ENCODE data around the gene NUP210L. TPM values are rescaled to one million over a fixed set of nuclear protein-coding genes. Genes with fewer than 3 reads are reported as not detected.
"Not testable (repeated sequence)": the region's sequence is repeated elsewhere in the genome, so short reads cannot be mapped to it uniquely, and the experiment has no call there.

The NUP210L gene
- total and polyA plus RNA-seq, 2 experiments from 2014 or later, result 0.10 TPM; not detected in 1

DNA sequence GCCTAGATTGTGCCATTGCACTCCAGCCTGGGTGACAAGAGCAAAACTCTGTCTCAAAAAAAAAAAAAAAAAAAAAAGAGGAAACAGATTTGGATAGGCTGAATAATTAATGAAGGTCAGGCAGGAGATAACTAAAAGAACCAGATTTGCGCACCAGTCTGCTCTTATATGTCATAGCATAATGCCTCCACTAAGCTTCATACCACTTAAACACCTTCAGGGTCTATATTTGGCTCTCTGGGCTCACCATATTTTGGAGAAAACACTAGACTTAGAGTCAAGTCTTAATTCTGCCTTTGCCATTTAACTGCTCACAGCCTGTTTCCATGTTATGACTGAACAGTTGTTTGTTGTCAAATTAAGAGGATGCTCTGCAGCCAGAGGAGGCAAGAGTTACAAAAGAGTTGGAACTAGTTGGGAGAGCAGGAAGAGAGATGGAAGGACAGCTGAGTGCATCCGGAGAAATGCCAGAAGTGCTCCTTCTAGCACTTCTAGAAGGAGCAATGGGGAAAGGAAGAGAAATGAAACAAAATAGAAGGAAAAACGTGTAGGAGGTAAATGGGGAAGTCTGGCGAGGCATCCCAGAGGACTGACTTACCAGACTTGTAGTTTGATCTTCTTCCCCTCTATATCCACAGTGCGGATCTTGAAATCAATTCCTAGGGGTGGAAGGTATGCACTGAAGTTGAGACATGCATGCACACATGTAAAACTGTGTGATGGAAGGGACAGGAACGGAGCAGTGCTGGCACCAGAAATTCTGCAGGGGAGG, 170.6 kb downstream of the NUP210L start:
- Mint-ChIP-seq H3K4me1 (peaks cover 17% of the 10 kb centered on the region), H3K4me3 (peak overlapping the region; percentile 92), H3K27ac (no peak overlapping the region; the same call in 1 of the 2 replicates), H3K9me3 (no peaks in the 10 kb centered on the region), H3K27me3 (ENCODE audit: insufficient read depth, low read depth, poor library complexity) (peaks cover 13% of the 10 kb centered on the region), H3K36me3 (ENCODE audit: low read depth) (peaks cover 41% of the 10 kb centered on the region)
- peak overlapping the region; percentile 85 for H3K4me2 ChIP-seq
- H3K9me2 ChIP-seq (ENCODE audit: insufficient read depth), result no peaks in the 10 kb centered on the region
- H4K20me1 ChIP-seq (replicated peaks; ENCODE audit: insufficient read depth), result peaks cover 5% of the 10 kb centered on the region; the same call in 1 of the 2 replicates
- peaks cover 6% of the 10 kb centered on the region for H3K4me1 ChIP-seq (ENCODE audit: insufficient read depth)
- H3K4me3 ChIP-seq, result peak overlapping the region; percentile 80
- H3K27me3 ChIP-seq (ENCODE audit: insufficient read depth), result no peaks in the 10 kb centered on the region
- H3K36me3 ChIP-seq (ENCODE audit: insufficient read depth), result peaks cover 11% of the 10 kb centered on the region
- ATAC-seq (no peak), DNase-seq (ENCODE audit: low spot score) (no peak)
- H3K79me2 ChIP-seq (replicated peaks; ENCODE audit: insufficient read depth), result peaks cover 18% of the 10 kb centered on the region; the same call in 1 of the 2 replicates
- H3K27ac ChIP-seq (ENCODE audit: low read depth), result no peak overlapping the region
- no peak for TF ChIP-seq JUNB (IDR thresholded peaks at IDR 0.05; ENCODE audit: unreplicated experiment)
- TF ChIP-seq, protein P1, sequence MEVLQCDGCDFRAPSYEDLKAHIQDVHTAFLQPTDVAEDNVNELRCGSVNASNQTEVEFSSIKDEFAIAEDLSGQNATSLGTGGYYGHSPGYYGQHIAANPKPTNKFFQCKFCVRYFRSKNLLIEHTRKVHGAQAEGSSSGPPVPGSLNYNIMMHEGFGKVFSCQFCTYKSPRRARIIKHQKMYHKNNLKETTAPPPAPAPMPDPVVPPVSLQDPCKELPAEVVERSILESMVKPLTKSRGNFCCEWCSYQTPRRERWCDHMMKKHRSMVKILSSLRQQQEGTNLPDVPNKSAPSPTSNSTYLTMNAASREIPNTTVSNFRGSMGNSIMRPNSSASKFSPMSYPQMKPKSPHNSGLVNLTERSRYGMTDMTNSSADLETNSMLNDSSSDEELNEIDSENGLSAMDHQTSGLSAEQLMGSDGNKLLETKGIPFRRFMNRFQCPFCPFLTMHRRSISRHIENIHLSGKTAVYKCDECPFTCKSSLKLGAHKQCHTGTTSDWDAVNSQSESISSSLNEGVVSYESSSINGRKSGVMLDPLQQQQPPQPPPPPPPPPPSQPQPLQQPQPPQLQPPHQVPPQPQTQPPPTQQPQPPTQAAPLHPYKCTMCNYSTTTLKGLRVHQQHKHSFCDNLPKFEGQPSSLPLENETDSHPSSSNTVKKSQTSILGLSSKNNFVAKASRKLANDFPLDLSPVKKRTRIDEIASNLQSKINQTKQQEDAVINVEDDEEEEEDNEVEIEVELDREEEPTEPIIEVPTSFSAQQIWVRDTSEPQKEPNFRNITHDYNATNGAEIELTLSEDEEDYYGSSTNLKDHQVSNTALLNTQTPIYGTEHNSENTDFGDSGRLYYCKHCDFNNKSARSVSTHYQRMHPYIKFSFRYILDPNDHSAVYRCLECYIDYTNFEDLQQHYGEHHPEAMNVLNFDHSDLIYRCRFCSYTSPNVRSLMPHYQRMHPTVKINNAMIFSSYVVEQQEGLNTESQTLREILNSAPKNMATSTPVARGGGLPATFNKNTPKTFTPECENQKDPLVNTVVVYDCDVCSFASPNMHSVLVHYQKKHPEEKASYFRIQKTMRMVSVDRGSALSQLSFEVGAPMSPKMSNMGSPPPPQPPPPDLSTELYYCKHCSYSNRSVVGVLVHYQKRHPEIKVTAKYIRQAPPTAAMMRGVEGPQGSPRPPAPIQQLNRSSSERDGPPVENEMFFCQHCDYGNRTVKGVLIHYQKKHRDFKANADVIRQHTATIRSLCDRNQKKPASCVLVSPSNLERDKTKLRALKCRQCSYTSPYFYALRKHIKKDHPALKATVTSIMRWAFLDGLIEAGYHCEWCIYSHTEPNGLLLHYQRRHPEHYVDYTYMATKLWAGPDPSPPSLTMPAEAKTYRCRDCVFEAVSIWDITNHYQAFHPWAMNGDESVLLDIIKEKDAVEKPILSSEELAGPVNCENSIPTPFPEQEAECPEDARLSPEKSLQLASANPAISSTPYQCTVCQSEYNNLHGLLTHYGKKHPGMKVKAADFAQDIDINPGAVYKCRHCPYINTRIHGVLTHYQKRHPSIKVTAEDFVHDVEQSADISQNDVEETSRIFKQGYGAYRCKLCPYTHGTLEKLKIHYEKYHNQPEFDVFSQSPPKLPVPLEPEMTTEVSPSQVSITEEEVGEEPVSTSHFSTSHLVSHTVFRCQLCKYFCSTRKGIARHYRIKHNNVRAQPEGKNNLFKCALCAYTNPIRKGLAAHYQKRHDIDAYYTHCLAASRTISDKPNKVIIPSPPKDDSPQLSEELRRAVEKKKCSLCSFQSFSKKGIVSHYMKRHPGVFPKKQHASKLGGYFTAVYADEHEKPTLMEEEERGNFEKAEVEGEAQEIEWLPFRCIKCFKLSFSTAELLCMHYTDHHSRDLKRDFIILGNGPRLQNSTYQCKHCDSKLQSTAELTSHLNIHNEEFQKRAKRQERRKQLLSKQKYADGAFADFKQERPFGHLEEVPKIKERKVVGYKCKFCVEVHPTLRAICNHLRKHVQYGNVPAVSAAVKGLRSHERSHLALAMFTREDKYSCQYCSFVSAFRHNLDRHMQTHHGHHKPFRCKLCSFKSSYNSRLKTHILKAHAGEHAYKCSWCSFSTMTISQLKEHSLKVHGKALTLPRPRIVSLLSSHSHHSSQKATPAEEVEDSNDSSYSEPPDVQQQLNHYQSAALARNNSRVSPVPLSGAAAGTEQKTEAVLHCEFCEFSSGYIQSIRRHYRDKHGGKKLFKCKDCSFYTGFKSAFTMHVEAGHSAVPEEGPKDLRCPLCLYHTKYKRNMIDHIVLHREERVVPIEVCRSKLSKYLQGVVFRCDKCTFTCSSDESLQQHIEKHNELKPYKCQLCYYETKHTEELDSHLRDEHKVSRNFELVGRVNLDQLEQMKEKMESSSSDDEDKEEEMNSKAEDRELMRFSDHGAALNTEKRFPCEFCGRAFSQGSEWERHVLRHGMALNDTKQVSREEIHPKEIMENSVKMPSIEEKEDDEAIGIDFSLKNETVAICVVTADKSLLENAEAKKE (CRISPR knock-in tag; IDR thresholded peaks at IDR 0.05), result no peak
- TF ChIP-seq ZNF114 (CRISPR knock-in tag; IDR thresholded peaks at IDR 0.05), result no peak
- no peak for TF ChIP-seq EZH2phosphoT487 (IDR thresholded peaks at IDR 0.05; ENCODE audit: unreplicated experiment)
- TF ChIP-seq, protein P2, sequence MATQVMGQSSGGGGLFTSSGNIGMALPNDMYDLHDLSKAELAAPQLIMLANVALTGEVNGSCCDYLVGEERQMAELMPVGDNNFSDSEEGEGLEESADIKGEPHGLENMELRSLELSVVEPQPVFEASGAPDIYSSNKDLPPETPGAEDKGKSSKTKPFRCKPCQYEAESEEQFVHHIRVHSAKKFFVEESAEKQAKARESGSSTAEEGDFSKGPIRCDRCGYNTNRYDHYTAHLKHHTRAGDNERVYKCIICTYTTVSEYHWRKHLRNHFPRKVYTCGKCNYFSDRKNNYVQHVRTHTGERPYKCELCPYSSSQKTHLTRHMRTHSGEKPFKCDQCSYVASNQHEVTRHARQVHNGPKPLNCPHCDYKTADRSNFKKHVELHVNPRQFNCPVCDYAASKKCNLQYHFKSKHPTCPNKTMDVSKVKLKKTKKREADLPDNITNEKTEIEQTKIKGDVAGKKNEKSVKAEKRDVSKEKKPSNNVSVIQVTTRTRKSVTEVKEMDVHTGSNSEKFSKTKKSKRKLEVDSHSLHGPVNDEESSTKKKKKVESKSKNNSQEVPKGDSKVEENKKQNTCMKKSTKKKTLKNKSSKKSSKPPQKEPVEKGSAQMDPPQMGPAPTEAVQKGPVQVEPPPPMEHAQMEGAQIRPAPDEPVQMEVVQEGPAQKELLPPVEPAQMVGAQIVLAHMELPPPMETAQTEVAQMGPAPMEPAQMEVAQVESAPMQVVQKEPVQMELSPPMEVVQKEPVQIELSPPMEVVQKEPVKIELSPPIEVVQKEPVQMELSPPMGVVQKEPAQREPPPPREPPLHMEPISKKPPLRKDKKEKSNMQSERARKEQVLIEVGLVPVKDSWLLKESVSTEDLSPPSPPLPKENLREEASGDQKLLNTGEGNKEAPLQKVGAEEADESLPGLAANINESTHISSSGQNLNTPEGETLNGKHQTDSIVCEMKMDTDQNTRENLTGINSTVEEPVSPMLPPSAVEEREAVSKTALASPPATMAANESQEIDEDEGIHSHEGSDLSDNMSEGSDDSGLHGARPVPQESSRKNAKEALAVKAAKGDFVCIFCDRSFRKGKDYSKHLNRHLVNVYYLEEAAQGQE (IDR thresholded peaks at IDR 0.05; ENCODE audit: unreplicated experiment), result no peak
- TF ChIP-seq EZH2 (IDR thresholded peaks at IDR 0.05; ENCODE audit: low read depth, unreplicated experiment), result no peak
- TF ChIP-seq ZNF331 (CRISPR knock-in tag; IDR thresholded peaks at IDR 0.05; ENCODE audit: low read depth), result no peak
- H3F3A ChIP-seq (replicated peaks; ENCODE audit: low read depth), result peaks cover 5% of the 10 kb centered on the region; the same call in 1 of the 2 replicates
- no peak overlapping the region for H2AFZ ChIP-seq

DNA sequence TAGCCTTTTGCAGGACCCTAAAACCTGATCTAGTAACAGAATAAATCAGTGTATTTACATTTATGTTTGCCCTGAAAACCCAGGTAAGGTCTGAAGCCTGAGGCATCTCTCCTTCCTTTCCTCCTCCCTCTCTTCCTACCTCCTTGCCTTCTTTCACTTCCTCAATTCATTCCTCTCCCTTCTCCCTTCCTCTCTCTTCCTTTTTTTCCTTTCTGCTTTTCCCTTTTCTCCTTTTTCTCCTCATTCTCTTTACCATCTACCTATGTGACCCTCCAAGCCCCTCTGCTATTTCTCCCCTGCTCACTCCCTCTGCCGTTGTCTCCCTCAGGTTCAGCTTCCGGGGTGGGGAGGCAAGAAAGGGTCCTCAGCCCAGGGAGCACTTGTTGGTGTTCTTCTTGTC, 173.1 kb downstream of the NUP210L start:
- H3K4me1 ChIP-seq (ENCODE audit: insufficient read depth); H3K27me3 ChIP-seq (ENCODE audit: insufficient read depth); H3K27ac Mint-ChIP-seq; DNase-seq (ENCODE audit: low spot score); H3K9me3 Mint-ChIP-seq; H2AFZ ChIP-seq; H3K4me2 ChIP-seq; H3K4me3 Mint-ChIP-seq; H3K27ac ChIP-seq (ENCODE audit: low read depth); H3K9me2 ChIP-seq (ENCODE audit: insufficient read depth); ATAC-seq; H3K4me3 ChIP-seq; H4K20me1 ChIP-seq (replicated peaks; ENCODE audit: insufficient read depth): not testable (repeated sequence)
- Histone ChIP-seq H3K36me3 (ENCODE audit: insufficient read depth) (peaks cover 15% of the 10 kb centered on the region), H3F3A (replicated peaks; ENCODE audit: low read depth) (peaks cover 18% of the 10 kb centered on the region; the same call in 1 of the 2 replicates), H3K79me2 (replicated peaks; ENCODE audit: insufficient read depth) (peaks cover 22% of the 10 kb centered on the region)
- Mint-ChIP-seq H3K36me3 (ENCODE audit: low read depth) (peaks cover 57% of the 10 kb centered on the region), H3K27me3 (ENCODE audit: insufficient read depth, low read depth, poor library complexity) (peaks cover 21% of the 10 kb centered on the region), H3K4me1 (peaks cover 23% of the 10 kb centered on the region)
